ENCODE data around the gene GJD4. TPM values are rescaled to one million over a fixed set of nuclear protein-coding genes. Genes with fewer than 3 reads are reported as not detected.

The GJD4 gene
- total and polyA plus RNA-seq, 2 of the 4 experiments (the other 2 are of a cell fraction), result not detected

DNA sequence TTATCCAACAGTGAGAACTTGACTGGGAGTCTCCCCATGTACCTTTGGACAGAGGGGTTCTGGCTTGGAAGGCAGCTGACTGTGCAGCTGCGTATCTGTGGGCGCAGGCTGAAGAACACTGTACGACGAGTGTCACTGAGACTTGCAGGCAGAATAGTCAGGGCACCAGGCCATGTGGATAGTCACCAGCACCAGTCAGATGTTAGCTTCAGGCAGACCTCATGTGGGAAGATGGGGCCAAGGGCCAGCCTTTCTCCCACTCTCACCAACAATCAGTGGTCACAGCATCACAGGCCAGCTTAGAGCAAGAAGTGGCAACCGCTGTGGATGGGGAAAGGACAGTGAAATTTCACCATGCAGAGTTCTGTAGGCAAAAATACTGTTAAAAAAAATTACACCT, 43.4 kb upstream of the GJD4 start:
- ATAC-seq (ENCODE audit: low read depth), result no peak
- Histone ChIP-seq H4K91ac (ENCODE audit: insufficient read depth, low read depth, low read length) (no peak overlapping the region), H3K4me1 (ENCODE audit: control insufficient read depth, insufficient read depth, low read length) (peaks cover 6% of the 10 kb centered on the region), H2BK15ac (ENCODE audit: low read depth, low read length) (no peak overlapping the region), H3K4me2 (ENCODE audit: low read depth, low read length) (no peak overlapping the region), H2BK5ac (ENCODE audit: low read depth, low read length, poor library complexity, severe bottlenecking) (no peak overlapping the region), H3K4me3 (ENCODE audit: insufficient read depth, low read depth, low read length) (no peak overlapping the region), H3K14ac (replicated peaks; ENCODE audit: low read depth, low read length) (no peak overlapping the region), H3K27me3 (ENCODE audit: control insufficient read depth, insufficient read depth, low read length) (no peaks in the 10 kb centered on the region), H3K9ac (ENCODE audit: low read depth, low read length) (no peak overlapping the region), H2AK9ac (replicated peaks; ENCODE audit: low read depth, low read length, poor library complexity) (peak overlapping the region; percentile 5), H2BK20ac (ENCODE audit: low read depth, low read length) (no peak overlapping the region), H3K18ac (ENCODE audit: low read depth, low read length) (no peak overlapping the region), H4K20me1 (ENCODE audit: insufficient read depth, low read length) (0 out of 2 replicates have a peak, but pooled peaks cover 6% of the 10 kb centered on the region), H3K27ac (ENCODE audit: insufficient read depth, low read length) (no peak overlapping the region), H3K4ac (ENCODE audit: low read depth, low read length) (no peak overlapping the region), H2BK120ac (ENCODE audit: low read depth, low read length) (no peak overlapping the region), H3K9me3 (ENCODE audit: control insufficient read depth, insufficient read depth, low read length) (no peaks in the 10 kb centered on the region), H3K36me3 (ENCODE audit: control insufficient read depth, insufficient read depth, low read length) (peaks cover 19% of the 10 kb centered on the region), H4K8ac (ENCODE audit: low read depth in 2 of 2, low read length in 2 of 2) (no peak overlapping the region), H2AFZ (replicated peaks; ENCODE audit: low read length, poor library complexity) (no peak overlapping the region), H3K56ac (ENCODE audit: extremely low read depth, insufficient read depth, low read length) (no peak overlapping the region), H3K9me1 (ENCODE audit: insufficient read depth, low read length) (peaks cover 10% of the 10 kb centered on the region), H2AK5ac (ENCODE audit: low read depth, low read length) (no peak overlapping the region), H3K23ac (ENCODE audit: low read depth, low read length) (no peak overlapping the region), H3K79me1 (ENCODE audit: low read depth in 1 of 2, low read length in 2 of 2) (peaks cover 8 to 55% of the 10 kb centered on the region in 2 experiments; a peak in 3 of 4 replicates), H4K5ac (ENCODE audit: low read depth, low read length) (no peak overlapping the region)
- no TSS peak for BruUV-seq (replicated peaks)
- no CpG with 5 or more reads among the region's 5 CpGs for WGBS, 2 experiments (ENCODE audit: extremely low coverage in 2 of 2, insufficient read length in 1 of 2)
- ChIA-PET POLR2A (ENCODE audit: unreplicated experiment) (no interaction called here), CTCF (no interaction called here)
- TF ChIP-seq RAD21 (IDR thresholded peaks at IDR 0.05; ENCODE audit: low read length) (no peak), RFX5 (IDR thresholded peaks at IDR 0.05; ENCODE audit: low read depth, low read length) (no peak), MAZ (IDR thresholded peaks at IDR 0.05; ENCODE audit: borderline replicate concordance, low read depth, low read length) (no peak), POLR2A (IDR thresholded peaks at IDR 0.05; ENCODE audit: low read depth, low read length) (no peak), CHD1 (IDR thresholded peaks at IDR 0.05; ENCODE audit: low read depth, low read length) (no peak), NFE2L2 (IDR thresholded peaks at IDR 0.05; ENCODE audit: low read depth, low read length) (no peak), RCOR1 (IDR thresholded peaks at IDR 0.05; ENCODE audit: insufficient replicate concordance, low read length) (no peak), FOS (IDR thresholded peaks at IDR 0.05; ENCODE audit: low read depth, low read length) (no peak), MXI1 (IDR thresholded peaks at IDR 0.05; ENCODE audit: borderline replicate concordance, low read depth, low read length) (no peak), SMC3 (IDR thresholded peaks at IDR 0.05; ENCODE audit: low read depth, low read length) (no peak), MAFK (IDR thresholded peaks at IDR 0.05; ENCODE audit: low read depth, low read length) (no peak), CEBPB (IDR thresholded peaks at IDR 0.05; ENCODE audit: low read depth, low read length) (no peak), BHLHE40 (IDR thresholded peaks at IDR 0.05; ENCODE audit: low read depth, low read length) (no peak)
- TF ChIP-seq, protein P1, sequence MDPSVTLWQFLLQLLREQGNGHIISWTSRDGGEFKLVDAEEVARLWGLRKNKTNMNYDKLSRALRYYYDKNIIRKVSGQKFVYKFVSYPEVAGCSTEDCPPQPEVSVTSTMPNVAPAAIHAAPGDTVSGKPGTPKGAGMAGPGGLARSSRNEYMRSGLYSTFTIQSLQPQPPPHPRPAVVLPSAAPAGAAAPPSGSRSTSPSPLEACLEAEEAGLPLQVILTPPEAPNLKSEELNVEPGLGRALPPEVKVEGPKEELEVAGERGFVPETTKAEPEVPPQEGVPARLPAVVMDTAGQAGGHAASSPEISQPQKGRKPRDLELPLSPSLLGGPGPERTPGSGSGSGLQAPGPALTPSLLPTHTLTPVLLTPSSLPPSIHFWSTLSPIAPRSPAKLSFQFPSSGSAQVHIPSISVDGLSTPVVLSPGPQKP (IDR thresholded peaks at IDR 0.05; ENCODE audit: borderline replicate concordance, low read depth, low read length), result no peak
- TF ChIP-seq, protein P2, sequence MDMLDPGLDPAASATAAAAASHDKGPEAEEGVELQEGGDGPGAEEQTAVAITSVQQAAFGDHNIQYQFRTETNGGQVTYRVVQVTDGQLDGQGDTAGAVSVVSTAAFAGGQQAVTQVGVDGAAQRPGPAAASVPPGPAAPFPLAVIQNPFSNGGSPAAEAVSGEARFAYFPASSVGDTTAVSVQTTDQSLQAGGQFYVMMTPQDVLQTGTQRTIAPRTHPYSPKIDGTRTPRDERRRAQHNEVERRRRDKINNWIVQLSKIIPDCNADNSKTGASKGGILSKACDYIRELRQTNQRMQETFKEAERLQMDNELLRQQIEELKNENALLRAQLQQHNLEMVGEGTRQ (IDR thresholded peaks at IDR 0.05; ENCODE audit: low read depth, low read length), result no peak
- TF ChIP-seq, protein P3, sequence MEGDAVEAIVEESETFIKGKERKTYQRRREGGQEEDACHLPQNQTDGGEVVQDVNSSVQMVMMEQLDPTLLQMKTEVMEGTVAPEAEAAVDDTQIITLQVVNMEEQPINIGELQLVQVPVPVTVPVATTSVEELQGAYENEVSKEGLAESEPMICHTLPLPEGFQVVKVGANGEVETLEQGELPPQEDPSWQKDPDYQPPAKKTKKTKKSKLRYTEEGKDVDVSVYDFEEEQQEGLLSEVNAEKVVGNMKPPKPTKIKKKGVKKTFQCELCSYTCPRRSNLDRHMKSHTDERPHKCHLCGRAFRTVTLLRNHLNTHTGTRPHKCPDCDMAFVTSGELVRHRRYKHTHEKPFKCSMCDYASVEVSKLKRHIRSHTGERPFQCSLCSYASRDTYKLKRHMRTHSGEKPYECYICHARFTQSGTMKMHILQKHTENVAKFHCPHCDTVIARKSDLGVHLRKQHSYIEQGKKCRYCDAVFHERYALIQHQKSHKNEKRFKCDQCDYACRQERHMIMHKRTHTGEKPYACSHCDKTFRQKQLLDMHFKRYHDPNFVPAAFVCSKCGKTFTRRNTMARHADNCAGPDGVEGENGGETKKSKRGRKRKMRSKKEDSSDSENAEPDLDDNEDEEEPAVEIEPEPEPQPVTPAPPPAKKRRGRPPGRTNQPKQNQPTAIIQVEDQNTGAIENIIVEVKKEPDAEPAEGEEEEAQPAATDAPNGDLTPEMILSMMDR (conservative IDR thresholded peaks at IDR 0.05; ENCODE audit: low read depth, low read length), result no peak
- dilution Hi-C loops (cut with HindIII; ENCODE audit: low sequenced_read_pairs, unreplicated experiment), result no loop called here
- DNase-seq, result no peak
- in situ Hi-C loops (cut with MboI; ENCODE audit: low sequenced_read_pairs), result loop anchor here (10.0 to 25.0 kb wide), 2 partner anchors 327 to 449 kb away; no protein-coding TSS in a partner anchor
- intact Hi-C loops (cut with micrococcal nuclease), result loop anchor here (2.0 to 10.0 kb wide), 3 partner anchors 223 to 437 kb away; partner anchors contain the start of gene CREM
